HEK293 (cell line): ENCODE results near the gene HPDL.

Source experiments
- GFI1B ChIP-seq: fragments of 450-650 bp; formaldehyde crosslinking; IDR thresholded peaks from 2 replicates; pipeline ENCODE4 v1.5.1; 2016; ENCODE audit warnings: missing biosample characterization, missing genetic modification characterization
- KLF9 ChIP-seq: fragments of 450-650 bp; formaldehyde crosslinking; IDR thresholded peaks from 2 replicates; pipeline ENCODE4 v1.5.1; 2016; ENCODE audit warnings: missing biosample characterization, missing genetic modification characterization, low read depth
- PATZ1 ChIP-seq: fragments of 450-650 bp; formaldehyde crosslinking; IDR thresholded peaks from 2 replicates; pipeline ENCODE4 v1.5.1; 2016; ENCODE audit warnings: missing biosample characterization, missing genetic modification characterization
- SCRT2 ChIP-seq: fragments of 450-650 bp; formaldehyde crosslinking; IDR thresholded peaks from 2 replicates; pipeline ENCODE4 v1.5.1; 2016; ENCODE audit warnings: missing biosample characterization, missing genetic modification characterization
- TRIM28 ChIP-seq: IDR thresholded peaks from 2 replicates; pipeline ENCODE4 v1.6.1; 2011; ENCODE audit warnings: low read length, control low read depth, borderline replicate concordance
- YY2 ChIP-seq: fragments of 450-650 bp; formaldehyde crosslinking; IDR thresholded peaks from 2 replicates; pipeline ENCODE4 v1.5.1; 2016; ENCODE audit warnings: missing biosample characterization, missing genetic modification characterization
- ZBTB26 ChIP-seq: fragments of 450-650 bp; formaldehyde crosslinking; optimal IDR thresholded peaks from 2 replicates; pipeline ENCODE3; 2016; ENCODE audit warnings: missing biosample characterization, mild to moderate bottlenecking, missing genetic modification characterization
- ZEB2 ChIP-seq: fragments of 450-650 bp; formaldehyde crosslinking; IDR thresholded peaks from 2 replicates; pipeline ENCODE4 v1.5.1; 2016; ENCODE audit warnings: missing biosample characterization, missing genetic modification characterization
- ZFP41 ChIP-seq: fragments of 450-650 bp; formaldehyde crosslinking; IDR thresholded peaks from 2 replicates; pipeline ENCODE4 v1.5.1; 2016; ENCODE audit warnings: missing biosample characterization, missing genetic modification characterization, borderline replicate concordance
- ZNF16 ChIP-seq: fragments of 450-650 bp; formaldehyde crosslinking; IDR thresholded peaks from 2 replicates; pipeline ENCODE4 v1.5.1; 2016; ENCODE audit warnings: low read depth, missing biosample characterization, missing genetic modification characterization
- ZNF202 ChIP-seq: fragments of 450-650 bp; formaldehyde crosslinking; IDR thresholded peaks from 2 replicates; pipeline ENCODE4 v1.5.1; 2016; ENCODE audit warnings: missing biosample characterization, missing genetic modification characterization, borderline replicate concordance
- ZNF211 ChIP-seq: fragments of 450-650 bp; formaldehyde crosslinking; IDR thresholded peaks from 2 replicates; pipeline ENCODE4 v1.5.1; 2016; ENCODE audit warnings: low read depth, missing biosample characterization, missing genetic modification characterization
- ZNF214 ChIP-seq: fragments of 450-650 bp; formaldehyde crosslinking; IDR thresholded peaks from 2 replicates; pipeline ENCODE4 v1.5.1; 2017; ENCODE audit warnings: missing biosample characterization, mild to moderate bottlenecking, missing genetic modification characterization, borderline replicate concordance
- ZNF26 ChIP-seq: fragments of 450-650 bp; formaldehyde crosslinking; IDR thresholded peaks from 2 replicates; pipeline ENCODE4 v1.5.1; 2016; ENCODE audit warnings: missing biosample characterization, missing genetic modification characterization
- ZNF311 ChIP-seq: fragments of 450-650 bp; formaldehyde crosslinking; IDR thresholded peaks from 2 replicates; pipeline ENCODE4 v1.5.1; 2017; ENCODE audit warnings: missing biosample characterization, missing genetic modification characterization, borderline replicate concordance
- ZNF416 ChIP-seq: fragments of 450-650 bp; formaldehyde crosslinking; IDR thresholded peaks from 2 replicates; pipeline ENCODE4 v1.5.1; 2016; ENCODE audit warnings: missing biosample characterization, missing genetic modification characterization
- ZNF426 ChIP-seq: fragments of 450-650 bp; formaldehyde crosslinking; IDR thresholded peaks from 2 replicates; pipeline ENCODE4 v1.5.1; 2017; ENCODE audit warnings: missing biosample characterization, missing genetic modification characterization, mild to moderate bottlenecking, inconsistent platforms, moderate library complexity
- ZNF580 ChIP-seq: fragments of 450-650 bp; formaldehyde crosslinking; IDR thresholded peaks from 2 replicates; pipeline ENCODE4 v1.5.1; 2016; ENCODE audit warnings: missing biosample characterization, missing genetic modification characterization
- ZNF596 ChIP-seq: fragments of 450-650 bp; IDR thresholded peaks from 2 replicates; pipeline ENCODE4 v1.5.0; 2018; ENCODE audit warnings: missing biosample characterization, mild to moderate bottlenecking, missing genetic modification characterization, moderate library complexity
- ZNF610 ChIP-seq: fragments of 450-650 bp; formaldehyde crosslinking; IDR thresholded peaks from 2 replicates; pipeline ENCODE4 v1.5.1; 2016; ENCODE audit warnings: missing biosample characterization, missing genetic modification characterization, borderline replicate concordance
- ZNF639 ChIP-seq: fragments of 450-650 bp; formaldehyde crosslinking; IDR thresholded peaks from 2 replicates; pipeline ENCODE4 v1.5.1; 2016; ENCODE audit warnings: missing biosample characterization, missing genetic modification characterization
- ZNF658 ChIP-seq: fragments of 450-650 bp; formaldehyde crosslinking; IDR thresholded peaks from 2 replicates; pipeline ENCODE4; 2016; ENCODE audit warnings: missing biosample characterization, missing genetic modification characterization
- ZNF692 ChIP-seq: fragments of 450-650 bp; formaldehyde crosslinking; IDR thresholded peaks from 2 replicates; pipeline ENCODE4 v1.5.1; 2016; ENCODE audit warnings: missing biosample characterization, missing genetic modification characterization
- ZNF768 ChIP-seq: fragments of 450-650 bp; formaldehyde crosslinking; IDR thresholded peaks from 2 replicates; pipeline ENCODE4 v1.5.1; 2018; ENCODE audit warnings: missing biosample characterization, mild to moderate bottlenecking, missing genetic modification characterization
- ZNF843 ChIP-seq: fragments of 450-650 bp; formaldehyde crosslinking; IDR thresholded peaks from 2 replicates; pipeline ENCODE4 v1.5.1; 2016; ENCODE audit warnings: missing biosample characterization, missing genetic modification characterization
- TF ChIP-seq, protein P1 (sequence below): IDR thresholded peaks from 2 replicates; pipeline ENCODE4 v1.6.1; 2011; ENCODE audit warnings: mild to moderate bottlenecking, low read depth, low read length, borderline replicate concordance
- TF ChIP-seq, protein P2 (sequence below): fragments of 450-650 bp; formaldehyde crosslinking; IDR thresholded peaks from 2 replicates; pipeline ENCODE4 v1.5.1; 2016; ENCODE audit warnings: missing biosample characterization, missing genetic modification characterization

HPDL gene

GRCh38 chr1:45304311-45305081, 22.2 kb upstream of the HPDL start (continued):
- TF ChIP-seq, protein P1, sequence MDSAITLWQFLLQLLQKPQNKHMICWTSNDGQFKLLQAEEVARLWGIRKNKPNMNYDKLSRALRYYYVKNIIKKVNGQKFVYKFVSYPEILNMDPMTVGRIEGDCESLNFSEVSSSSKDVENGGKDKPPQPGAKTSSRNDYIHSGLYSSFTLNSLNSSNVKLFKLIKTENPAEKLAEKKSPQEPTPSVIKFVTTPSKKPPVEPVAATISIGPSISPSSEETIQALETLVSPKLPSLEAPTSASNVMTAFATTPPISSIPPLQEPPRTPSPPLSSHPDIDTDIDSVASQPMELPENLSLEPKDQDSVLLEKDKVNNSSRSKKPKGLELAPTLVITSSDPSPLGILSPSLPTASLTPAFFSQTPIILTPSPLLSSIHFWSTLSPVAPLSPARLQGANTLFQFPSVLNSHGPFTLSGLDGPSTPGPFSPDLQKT = no peak
- TF ChIP-seq SCRT2 (no peak), ZNF426 (tag by site-specific recombination) (no peak), ZNF843 (no peak), ZBTB26 (no peak), YY2 (tag by site-specific recombination) (no peak), ZNF658 (tag by site-specific recombination) (no peak), ZNF692 (tag by site-specific recombination) (peak; percentile 35; the same call in 1 of the 2 replicates), ZNF768 (tag by site-specific recombination) (no peak), TRIM28 (0 out of 2 replicates have a peak, but pooled peaks have one; percentile 0), KLF9 (tag by site-specific recombination) (no peak), ZNF211 (no peak), PATZ1 (tag by site-specific recombination) (no peak), ZNF596 (tag by site-specific recombination) (no peak), ZNF16 (tag by site-specific recombination) (no peak), ZNF202 (tag by site-specific recombination) (no peak), GFI1B (tag by site-specific recombination) (no peak), ZNF639 (tag by site-specific recombination) (no peak), ZNF26 (no peak), ZFP41 (tag by site-specific recombination) (no peak), ZEB2 (tag by site-specific recombination) (no peak), ZNF610 (no peak), ZNF214 (tag by site-specific recombination) (no peak), ZNF311 (no peak), ZNF580 (tag by site-specific recombination) (no peak), ZNF416 (tag by site-specific recombination) (no peak)
- TF ChIP-seq, protein P2, sequence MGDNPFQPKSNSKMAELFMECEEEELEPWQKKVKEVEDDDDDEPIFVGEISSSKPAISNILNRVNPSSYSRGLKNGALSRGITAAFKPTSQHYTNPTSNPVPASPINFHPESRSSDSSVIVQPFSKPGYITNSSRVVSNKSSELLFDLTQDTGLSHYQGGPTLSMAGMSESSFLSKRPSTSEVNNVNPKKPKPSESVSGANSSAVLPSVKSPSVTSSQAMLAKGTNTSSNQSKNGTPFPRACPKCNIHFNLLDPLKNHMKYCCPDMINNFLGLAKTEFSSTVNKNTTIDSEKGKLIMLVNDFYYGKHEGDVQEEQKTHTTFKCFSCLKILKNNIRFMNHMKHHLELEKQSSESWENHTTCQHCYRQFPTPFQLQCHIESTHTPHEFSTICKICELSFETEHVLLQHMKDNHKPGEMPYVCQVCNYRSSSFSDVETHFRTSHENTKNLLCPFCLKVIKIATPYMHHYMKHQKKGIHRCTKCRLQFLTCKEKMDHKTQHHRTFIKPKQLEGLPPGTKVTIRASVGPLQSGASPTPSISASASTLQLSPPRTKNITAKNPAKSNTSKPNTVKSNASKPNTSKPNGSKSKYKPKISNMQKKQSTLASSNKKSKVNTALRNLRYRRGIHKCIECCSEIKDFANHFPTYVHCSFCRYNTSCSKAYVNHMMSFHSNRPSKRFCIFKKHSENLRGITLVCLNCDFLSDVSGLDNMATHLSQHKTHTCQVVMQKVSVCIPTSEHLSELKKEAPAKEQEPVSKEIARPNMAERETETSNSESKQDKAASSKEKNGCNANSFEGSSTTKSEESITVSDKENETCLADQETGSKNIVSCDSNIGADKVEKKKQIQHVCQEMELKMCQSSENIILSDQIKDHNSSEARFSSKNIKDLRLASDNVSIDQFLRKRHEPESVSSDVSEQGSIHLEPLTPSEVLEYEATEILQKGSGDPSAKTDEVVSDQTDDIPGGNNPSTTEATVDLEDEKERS (tag by site-specific recombination) = no peak
